GM12878 (cell line): ENCODE data around the gene MRTFB. TPM values are rescaled to one million over a fixed set of nuclear protein-coding genes. Genes with fewer than 3 reads are reported as not detected.
A peak's percentile ranks its signal among the peaks of the same experiment; 100 is the strongest.

Experiments
- ATAC-seq: fragments of 200-7000 bp; cut with Tn5 transposase; 3 replicates; pipeline ENCODE4 v1.9.1; 2020; ENCODE audit warnings: mild to moderate bottlenecking, moderate library complexity
- BruUV-seq: library from RNA; stranded (reverse); fragments of 400-500 nt; replicated peaks from 2 replicates; lab custom pipeline; 2021; lab: Mats Ljungman, UMichigan
- CTCF ChIA-PET: fragments of 300-600 bp; sonication (Branson Sonifier 250); formaldehyde crosslinking; extraction: SDS; loops from one replicate; lab custom pipeline; 2021; ENCODE audit warnings: inconsistent platforms; lab: Yijun Ruan, JAX
- POLR2A ChIA-PET: fragments of 350-600 bp; formaldehyde crosslinking; extraction: SDS; loops from one replicate; lab custom pipeline; 2021; ENCODE audit warnings: inconsistent platforms; lab: Charles Lee
- RAD21 ChIA-PET: fragments of 300-600 bp; sonication (Branson Sonifier 250); formaldehyde crosslinking; loops from one replicate; lab custom pipeline; 2023; ENCODE audit warnings: antibody characterized with exemption; ENCODE audit not compliant: unreplicated experiment; lab: Charles Lee
- SMC1A ChIA-PET: fragments of 300-600 bp; sonication (Branson Sonifier 250); formaldehyde crosslinking; loops from one replicate; lab custom pipeline; 2023; ENCODE audit not compliant: unreplicated experiment, uncharacterized antibody; lab: Charles Lee
- DNase-seq: peaks from one replicate; pipeline ENCODE4 v3.0.0-alpha.2; 2011; ENCODE audit warnings: low read depth, low spot score
- FAIRE-seq: peaks from 3 replicates; lab custom pipeline; 2011; peaks lifted over from hg19 to GRCh38; lab: Jason Lieb, UNC
- H2AFZ ChIP-seq: 2 replicates; pipeline ENCODE4 v1.6.0; 2011; ENCODE audit warnings: low read depth, low read length, control low read depth; ENCODE audit not compliant: control insufficient read depth
- H3K27ac ChIP-seq: 2 replicates; pipeline ENCODE4 v1.5.1; 2011; ENCODE audit warnings: control low read depth; ENCODE audit not compliant: control insufficient read depth, insufficient read depth
- H3K27me3 ChIP-seq, 2 experiments: replicated peaks in 1 of 2; 2 replicates each; pipeline versions ENCODE4 v1.6.0 to v1.6.1; 2011; ENCODE audit warnings: low read length in 1 of 2; ENCODE audit not compliant: control insufficient read depth in 2 of 2, insufficient read depth in 2 of 2
- H3K36me3 ChIP-seq, 2 experiments: 2 replicates each; pipeline ENCODE4 v1.5.1; 2011; ENCODE audit warnings: low read length in 1 of 2; ENCODE audit not compliant: control insufficient read depth in 2 of 2, insufficient read depth in 2 of 2
- H3K4me1 ChIP-seq: 2 replicates; pipeline ENCODE4 v1.6.1; 2011; ENCODE audit warnings: mild to moderate bottlenecking, low read length, moderate library complexity, mixed read lengths; ENCODE audit not compliant: control insufficient read depth, insufficient read depth
- H3K4me2 ChIP-seq: 2 replicates; pipeline ENCODE4 v1.6.0; 2011; ENCODE audit warnings: control low read depth; ENCODE audit not compliant: control insufficient read depth, insufficient read depth
- H3K4me3 ChIP-seq: fragments of 200-600 bp; sonication (generic); 2 replicates; pipeline ENCODE4 v1.5.1; 2016
- H3K79me2 ChIP-seq: 2 replicates; pipeline ENCODE4 v1.6.0; 2011; ENCODE audit warnings: low read length; ENCODE audit not compliant: control insufficient read depth, insufficient read depth
- H3K9ac ChIP-seq: 2 replicates; pipeline ENCODE4 v1.8.0; 2011; ENCODE audit warnings: low read length, control low read depth, mixed read lengths; ENCODE audit not compliant: control insufficient read depth, insufficient read depth
- H3K9me3 ChIP-seq: replicated peaks from 3 replicates; pipeline ENCODE4 v1.5.1; 2011; ENCODE audit warnings: mild to moderate bottlenecking, low read length; ENCODE audit not compliant: control insufficient read depth, insufficient read depth
- H4K20me1 ChIP-seq: 2 replicates; pipeline ENCODE4 v1.6.0; 2011; ENCODE audit not compliant: control insufficient read depth, insufficient read depth
- CHD1 ChIP-seq: IDR thresholded peaks from 2 replicates; pipeline ENCODE4 v1.6.1; 2012; ENCODE audit warnings: low read depth, low read length, improper control_type of control experiment
- NFIC ChIP-seq: IDR thresholded peaks from 2 replicates; pipeline ENCODE4 v1.6.1; 2012; ENCODE audit warnings: low read depth, mild to moderate bottlenecking, inconsistent platforms, low read length, moderate library complexity
- SIX5 ChIP-seq: IDR thresholded peaks from 2 replicates; pipeline ENCODE4 v1.6.1; 2011; ENCODE audit warnings: mild to moderate bottlenecking, low read depth, low read length, moderate library complexity; ENCODE audit not compliant: severe bottlenecking
- TCF7 ChIP-seq: IDR thresholded peaks from 2 replicates; pipeline ENCODE4 v1.6.1; 2014; ENCODE audit warnings: antibody characterized with exemption, borderline replicate concordance
- ZNF24 ChIP-seq: fragments of 450-650 bp; IDR thresholded peaks from 2 replicates; pipeline ENCODE4 v1.6.1; 2017; ENCODE audit warnings: antibody characterized with exemption, mild to moderate bottlenecking
- WGBS: methylation state at CpG from one replicate; pipeline ENCODE4 v1.1.6; 2016; ENCODE audit warnings: low lambda C conversion rate; ENCODE audit not compliant: insufficient replicate concordance, insufficient coverage; ENCODE audit errors: missing lambda C conversion rate; 5-methylcytosine and 5-hydroxymethylcytosine counted together
- in situ Hi-C: fragments of 300-500 bp; cut with MboI; formaldehyde crosslinking; loops from 9 replicates; pipeline ENCODE4 v1.14.3; 2018; ENCODE audit warnings: mixed read lengths
- intact Hi-C: fragments of 100-400 bp; cut with micrococcal nuclease; formaldehyde crosslinking; loops from one replicate; pipeline ENCODE4 v1.14.2; 2022; ENCODE audit not compliant: unreplicated experiment
- polyA plus RNA-seq, 11 experiments: library from polyadenylated mRNA; depleted of rRNA in 4 of 11; unstranded in 6 of 11; stranded (reverse) in 5 of 11; fragments of >200 nt; fragmentation: Nextera tagmentation in 4 of 11; fragmentation: Illumina TruSeq in 1 of 11; extraction: Ambion mirVana in 4 of 11; extraction: Trizol in 1 of 11; gene quantifications; 1 replicate in 1 of 11; 2 replicates in 10 of 11; pipeline versions ENCODE4 v1.2.1 to v1.2.3, GENCODE V29; 2011 to 2016; ENCODE audit warnings: inconsistent platforms in 2 of 11, missing spikeins in 2 of 11, low read depth in 1 of 11
- total RNA-seq, 4 experiments: library from RNA; depleted of rRNA in 3 of 4; stranded (reverse); fragments of >200 nt in 3 of 4; fragmentation: Illumina TruSeq in 1 of 4; extraction: Trizol in 1 of 4; gene quantifications; 2 replicates each; pipeline versions ENCODE4 v1.2.1 to v1.2.3, GENCODE V29; 2013 to 2021
- TF ChIP-seq, protein P1 (sequence below): IDR thresholded peaks from 2 replicates; pipeline ENCODE4 v1.6.1; 2011; ENCODE audit warnings: mild to moderate bottlenecking, low read depth, low read length, moderate library complexity; ENCODE audit not compliant: insufficient replicate concordance
- TF ChIP-seq, protein P2 (sequence below): IDR thresholded peaks from 2 replicates; pipeline ENCODE4 v1.6.1; 2011; ENCODE audit warnings: low read depth, mild to moderate bottlenecking, low read length, moderate library complexity, borderline replicate concordance; ENCODE audit errors: extremely low read depth
- TF ChIP-seq, protein P3 (sequence below): fragments of 450-650 bp; formaldehyde crosslinking; IDR thresholded peaks from 2 replicates; pipeline ENCODE4 v1.4.0; 2022; ENCODE audit warnings: mild to moderate bottlenecking, moderate library complexity

The MRTFB gene
- total and polyA plus RNA-seq, 10 of the 15 experiments (the other 5 are each of a cell fraction or from before 2014, with no cell fraction given) = 2.1 to 14.3 (median 8.0) TPM

DNA sequence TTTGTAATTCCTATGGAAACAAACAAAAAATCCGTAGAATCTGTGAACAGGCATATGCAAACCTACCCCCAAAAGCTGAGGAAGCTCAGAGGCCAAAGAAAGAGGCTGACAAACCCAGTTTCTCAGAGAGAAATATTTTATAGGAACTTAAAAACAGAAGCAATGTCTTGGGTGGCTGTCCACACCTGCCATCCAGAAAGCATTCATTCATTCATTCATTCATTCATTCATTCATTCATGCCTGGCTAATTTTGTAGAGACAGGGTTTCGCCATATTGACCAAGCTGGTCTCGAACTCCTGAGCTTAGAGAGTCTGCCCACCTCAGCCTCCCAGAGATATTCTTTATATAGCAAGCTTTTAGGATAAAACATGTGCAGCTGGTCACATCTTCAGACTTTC, 154.3 kb downstream of the MRTFB start:
- peak; percentile 89 for TF ChIP-seq ZNF24
- TF ChIP-seq CHD1 = no peak
- intact Hi-C loops = no loop called here
- ChIA-PET SMC1A (interaction anchor here (0.6 kb wide), 1 partner anchor 255 kb away, joined by 3 read pairs; no protein-coding TSS in a partner anchor), CTCF (interaction anchor here (0.8 kb wide), 1 partner anchor 302 kb away, joined by 3 read pairs; no protein-coding TSS in a partner anchor), POLR2A (no interaction called here), RAD21 (no interaction called here)
- FAIRE-seq (no peak), DNase-seq (no peak), ATAC-seq (no peak)
- Histone ChIP-seq H4K20me1 (no peaks in the 10 kb centered on the region), H3K9ac (no peak overlapping the region), H3K4me1 (no peaks in the 10 kb centered on the region), H3K9me3 (no peaks in the 10 kb centered on the region; the same call in 1 of the 3 replicates), H3K27ac (no peak overlapping the region), H3K27me3 (no peaks in the 10 kb centered on the region), H3K36me3 (no peaks in the 10 kb centered on the region), H2AFZ (no peak overlapping the region), H3K4me2 (no peak overlapping the region), H3K79me2 (no peaks in the 10 kb centered on the region), H3K4me3 (no peak overlapping the region)
- 82% methylated on average over 3 of the region's 3 CpGs for WGBS
- no TSS peak for BruUV-seq
- in situ Hi-C loops = no loop called here

DNA sequence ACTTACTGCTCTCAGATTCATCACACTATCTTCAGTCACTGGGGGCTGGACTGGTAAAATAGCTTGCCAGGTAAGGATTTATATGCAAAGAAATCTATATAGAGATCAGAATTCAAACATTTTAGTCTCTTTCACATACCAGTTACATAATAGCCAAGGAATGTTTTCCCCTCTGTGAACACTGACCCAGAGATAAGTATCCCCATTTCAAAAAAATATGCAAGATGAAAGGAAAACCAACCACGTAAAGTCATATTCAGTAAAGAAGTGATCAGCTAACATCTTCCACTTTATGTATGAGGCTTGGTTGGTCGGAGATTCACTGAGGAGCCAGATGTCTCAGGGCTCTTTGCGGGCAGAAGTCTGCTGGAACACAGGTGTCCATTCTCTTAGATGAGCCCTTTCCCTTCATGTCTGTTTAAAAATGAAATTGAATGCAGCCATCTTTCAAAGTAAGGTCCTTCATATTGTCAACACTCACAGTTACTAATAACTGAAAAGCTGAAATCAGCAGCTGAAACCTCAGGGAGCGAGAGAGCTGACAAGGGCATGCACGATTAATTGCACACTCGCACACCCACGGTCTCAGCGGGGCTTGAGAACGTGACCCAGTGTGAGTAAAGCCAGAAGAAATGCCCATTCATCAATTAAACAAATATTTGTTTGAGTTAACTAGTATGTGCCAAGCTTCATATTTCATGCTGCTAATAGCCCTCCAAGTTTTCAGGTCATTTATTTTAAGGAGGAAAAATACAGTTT, 161.2 kb downstream of the MRTFB start:
- ChIA-PET RAD21 (no interaction called here), SMC1A (interaction anchor here (1.3 kb wide), 1 partner anchor 316 kb away, joined by 3 read pairs; no protein-coding TSS in a partner anchor), POLR2A (interaction anchor here (0.6 kb wide), 1 partner anchor 133 kb away, joined by 3 read pairs; no protein-coding TSS in a partner anchor), CTCF (interaction anchor here (1.6 kb wide), 1 partner anchor 17 kb away, joined by 5 read pairs; no protein-coding TSS in a partner anchor)
- FAIRE-seq = no peak
- no peaks in the 10 kb centered on the region for H3K79me2 ChIP-seq
- intact Hi-C loops = no loop called here
- no peak overlapping the region for H3K27ac ChIP-seq
- in situ Hi-C loops = no loop called here
- no peak overlapping the region for H3K9ac ChIP-seq
- no peaks in the 10 kb centered on the region for H3K9me3 ChIP-seq
- no peaks in the 10 kb centered on the region for H4K20me1 ChIP-seq
- no TSS peak for BruUV-seq
- no peak for ATAC-seq
- no peaks in the 10 kb centered on the region; a peak in 1 of 4 replicates for H3K36me3 ChIP-seq
- DNase-seq = no peak
- H2AFZ ChIP-seq = no peak overlapping the region
- H3K4me3 ChIP-seq = no peak overlapping the region
- no peaks in the 10 kb centered on the region for H3K4me1 ChIP-seq
- 48% methylated on average over 9 of the region's 9 CpGs for WGBS
- H3K27me3 ChIP-seq = no peaks in the 10 kb centered on the region
- H3K4me2 ChIP-seq = no peak overlapping the region
- TF ChIP-seq, protein P1, sequence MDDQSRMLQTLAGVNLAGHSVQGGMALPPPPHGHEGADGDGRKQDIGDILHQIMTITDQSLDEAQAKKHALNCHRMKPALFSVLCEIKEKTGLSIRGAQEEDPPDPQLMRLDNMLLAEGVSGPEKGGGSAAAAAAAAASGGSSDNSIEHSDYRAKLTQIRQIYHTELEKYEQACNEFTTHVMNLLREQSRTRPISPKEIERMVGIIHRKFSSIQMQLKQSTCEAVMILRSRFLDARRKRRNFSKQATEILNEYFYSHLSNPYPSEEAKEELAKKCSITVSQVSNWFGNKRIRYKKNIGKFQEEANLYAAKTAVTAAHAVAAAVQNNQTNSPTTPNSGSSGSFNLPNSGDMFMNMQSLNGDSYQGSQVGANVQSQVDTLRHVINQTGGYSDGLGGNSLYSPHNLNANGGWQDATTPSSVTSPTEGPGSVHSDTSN = peak; percentile 20
- TF ChIP-seq, protein P2, sequence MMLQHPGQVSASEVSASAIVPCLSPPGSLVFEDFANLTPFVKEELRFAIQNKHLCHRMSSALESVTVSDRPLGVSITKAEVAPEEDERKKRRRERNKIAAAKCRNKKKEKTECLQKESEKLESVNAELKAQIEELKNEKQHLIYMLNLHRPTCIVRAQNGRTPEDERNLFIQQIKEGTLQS = no peak
- TF ChIP-seq SIX5 = no peak
- no peak for TF ChIP-seq TCF7
- no peak for TF ChIP-seq NFIC
- TF ChIP-seq, protein P3, sequence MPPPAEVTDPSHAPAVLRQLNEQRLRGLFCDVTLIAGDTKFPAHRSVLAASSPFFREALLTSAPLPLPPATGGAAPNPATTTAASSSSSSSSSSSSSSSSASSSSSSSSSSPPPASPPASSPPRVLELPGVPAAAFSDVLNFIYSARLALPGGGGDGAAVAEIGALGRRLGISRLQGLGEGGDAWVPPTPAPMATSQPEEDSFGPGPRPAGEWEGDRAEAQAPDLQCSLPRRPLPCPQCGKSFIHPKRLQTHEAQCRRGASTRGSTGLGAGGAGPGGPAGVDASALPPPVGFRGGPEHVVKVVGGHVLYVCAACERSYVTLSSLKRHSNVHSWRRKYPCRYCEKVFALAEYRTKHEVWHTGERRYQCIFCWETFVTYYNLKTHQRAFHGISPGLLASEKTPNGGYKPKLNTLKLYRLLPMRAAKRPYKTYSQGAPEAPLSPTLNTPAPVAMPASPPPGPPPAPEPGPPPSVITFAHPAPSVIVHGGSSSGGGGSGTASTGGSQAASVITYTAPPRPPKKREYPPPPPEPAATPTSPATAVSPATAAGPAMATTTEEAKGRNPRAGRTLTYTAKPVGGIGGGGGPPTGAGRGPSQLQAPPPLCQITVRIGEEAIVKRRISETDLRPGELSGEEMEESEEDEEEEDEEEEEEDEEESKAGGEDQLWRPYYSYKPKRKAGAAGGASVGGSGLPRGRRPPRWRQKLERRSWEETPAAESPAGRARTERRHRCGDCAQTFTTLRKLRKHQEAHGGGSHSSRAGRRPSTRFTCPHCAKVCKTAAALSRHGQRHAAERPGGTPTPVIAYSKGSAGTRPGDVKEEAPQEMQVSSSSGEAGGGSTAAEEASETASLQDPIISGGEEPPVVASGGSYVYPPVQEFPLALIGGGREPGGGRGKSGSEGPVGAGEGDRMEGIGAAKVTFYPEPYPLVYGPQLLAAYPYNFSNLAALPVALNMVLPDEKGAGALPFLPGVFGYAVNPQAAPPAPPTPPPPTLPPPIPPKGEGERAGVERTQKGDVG (CRISPR knock-in tag) = no peak
